IPS-18a (cell line): ENCODE measurements around the gene HID1.
A peak's percentile ranks its signal among the peaks of the same experiment; 100 is the strongest.
"Not testable (repeated sequence)": the region's sequence is repeated elsewhere in the genome, so short reads cannot be mapped to it uniquely, and the experiment has no call there.

Source experiments
- H3K27ac ChIP-seq: one replicate; pipeline ENCODE4 v1.5.1; 2013; ENCODE audit warnings: low read length
- H3K27me3 ChIP-seq: one replicate; pipeline ENCODE4 v1.6.1; 2013; ENCODE audit warnings: mild to moderate bottlenecking, low read length; ENCODE audit not compliant: control insufficient read depth, insufficient read depth
- H3K36me3 ChIP-seq: one replicate; pipeline ENCODE4 v1.6.1; 2013; ENCODE audit warnings: low read depth, low read length; ENCODE audit not compliant: control insufficient read depth
- H3K4me1 ChIP-seq: one replicate; pipeline ENCODE4 v1.6.1; 2013; ENCODE audit warnings: low read depth, low read length; ENCODE audit not compliant: control insufficient read depth
- H3K4me3 ChIP-seq: one replicate; pipeline ENCODE4 v1.5.1; 2013; ENCODE audit warnings: low read length
- H3K9ac ChIP-seq: one replicate; pipeline ENCODE4 v1.6.1; 2013; ENCODE audit warnings: mild to moderate bottlenecking, low read length, moderate library complexity
- H3K9me3 ChIP-seq: one replicate; pipeline ENCODE4 v1.6.1; 2013; ENCODE audit warnings: low read depth, low read length; ENCODE audit not compliant: control insufficient read depth

HID1 gene

GRCh38 chr17:74995847-74996246 lies 23.3 kb upstream of the HID1 start:
- no peaks in the 10 kb centered on the region for H3K4me1 ChIP-seq
- no peak overlapping the region for H3K4me3 ChIP-seq

GRCh38 chr17:74994440-74994839 lies 21.9 kb upstream of the HID1 start:
- no peak overlapping the region for H3K27ac ChIP-seq
- H3K9me3 ChIP-seq: no peaks in the 10 kb centered on the region
- no peaks in the 10 kb centered on the region for H3K4me1 ChIP-seq
- peaks cover 2% of the 10 kb centered on the region for H3K36me3 ChIP-seq
- H3K4me3 ChIP-seq: no peak overlapping the region
- no peaks in the 10 kb centered on the region for H3K27me3 ChIP-seq
- H3K9ac ChIP-seq: no peak overlapping the region

More at GRCh38 chr17:74995847-74996246, 23.3 kb upstream of the HID1 start:
- H3K27me3 ChIP-seq: no peaks in the 10 kb centered on the region
- H3K27ac ChIP-seq: no peak overlapping the region
- H3K9me3 ChIP-seq: no peaks in the 10 kb centered on the region
- no peak overlapping the region for H3K9ac ChIP-seq
- H3K36me3 ChIP-seq: peaks cover 5% of the 10 kb centered on the region

- no peaks in the 10 kb centered on the region for H3K9me3 ChIP-seq
- no peak overlapping the region for H3K9ac ChIP-seq
- peaks cover 7% of the 10 kb centered on the region for H3K4me1 ChIP-seq
- no peak overlapping the region for H3K4me3 ChIP-seq
- no peaks in the 10 kb centered on the region for H3K36me3 ChIP-seq
- H3K27ac ChIP-seq: no peak overlapping the region
- H3K27me3 ChIP-seq: no peaks in the 10 kb centered on the region
Measured at GRCh38 chr17:74992223-74992622, 19.7 kb upstream of the HID1 start.

- no peaks in the 10 kb centered on the region for H3K9me3 ChIP-seq
- H3K4me3 ChIP-seq: no peak overlapping the region
- peaks cover 10% of the 10 kb centered on the region for H3K4me1 ChIP-seq
- H3K36me3 ChIP-seq: no peaks in the 10 kb centered on the region
- no peak overlapping the region for H3K9ac ChIP-seq
- no peak overlapping the region for H3K27ac ChIP-seq
- no peaks in the 10 kb centered on the region for H3K27me3 ChIP-seq
Measured at GRCh38 chr17:74990581-74991105, 18.1 kb upstream of the HID1 start.

GRCh38 chr17:74987909-74988711 lies 15.6 kb upstream of the HID1 start:
- no peaks in the 10 kb centered on the region for H3K9me3 ChIP-seq
- no peak overlapping the region for H3K27ac ChIP-seq

GRCh38 chr17:74987418-74987908 lies 14.9 kb upstream of the HID1 start, which contains the start of gene CDR2L:
Gene CDR2L (plus strand): TSS chr17:74987632. CDS start chr17:74988044, 412 bp downstream.
- H3K9ac ChIP-seq: peak within 1 kb of the TSS; percentile 70

More at GRCh38 chr17:74987909-74988711, 15.6 kb upstream of the HID1 start:
- Histone ChIP-seq H3K36me3 (no peaks in the 10 kb centered on the region), H3K4me3 (peak overlapping the region; percentile 88), H3K9ac (peak overlapping the region; percentile 70), H3K27me3 (no peaks in the 10 kb centered on the region), H3K4me1 (peaks cover 10% of the 10 kb centered on the region)

GRCh38 chr17:74986206-74986576 lies 13.6 kb upstream of the HID1 start:
- H3K27ac ChIP-seq: no peak overlapping the region
- H3K9me3 ChIP-seq: no peaks in the 10 kb centered on the region
- peaks cover 16% of the 10 kb centered on the region for H3K4me1 ChIP-seq
- no peaks in the 10 kb centered on the region for H3K27me3 ChIP-seq
- H3K4me3 ChIP-seq: no peak overlapping the region
- H3K36me3 ChIP-seq: no peaks in the 10 kb centered on the region
- no peak overlapping the region for H3K9ac ChIP-seq

More at GRCh38 chr17:74987418-74987908, 14.9 kb upstream of the HID1 start, which contains the start of gene CDR2L:
- Histone ChIP-seq H3K27ac (no peak within 1 kb of the TSS), H3K4me3 (peak within 1 kb of the TSS; percentile 88), H3K9me3 (no peaks in the 10 kb centered on the region), H3K27me3 (no peaks in the 10 kb centered on the region), H3K36me3 (no peaks in the 10 kb centered on the region), H3K4me1 (peaks cover 10% of the 10 kb centered on the region)

- H3K4me1 ChIP-seq, H3K27me3 ChIP-seq, H3K36me3 ChIP-seq, H3K9me3 ChIP-seq, H3K27ac ChIP-seq: not testable (repeated sequence)
- H3K9ac ChIP-seq: peak overlapping the region; percentile 76
- peak overlapping the region; percentile 92 for H3K4me3 ChIP-seq
Measured at GRCh38 chr17:74982663-74983313, 10.2 kb upstream of the HID1 start.

- no peaks in the 10 kb centered on the region for H3K27me3 ChIP-seq
- H3K4me1 ChIP-seq: peaks cover 9% of the 10 kb centered on the region
- H3K9ac ChIP-seq: peak overlapping the region; percentile 76
- no peak overlapping the region for H3K27ac ChIP-seq
- no peaks in the 10 kb centered on the region for H3K36me3 ChIP-seq
- no peaks in the 10 kb centered on the region for H3K9me3 ChIP-seq
- peak overlapping the region; percentile 92 for H3K4me3 ChIP-seq
Measured at GRCh38 chr17:74981979-74982662, 9.6 kb upstream of the HID1 start.

GRCh38 chr17:74981318-74981978 lies 8.9 kb upstream of the HID1 start:
- no peak overlapping the region for H3K27ac ChIP-seq
- no peaks in the 10 kb centered on the region for H3K27me3 ChIP-seq
- H3K9me3 ChIP-seq: no peaks in the 10 kb centered on the region
- peak overlapping the region; percentile 92 for H3K4me3 ChIP-seq
- peak overlapping the region; percentile 76 for H3K9ac ChIP-seq
- peaks cover 6% of the 10 kb centered on the region for H3K4me1 ChIP-seq
- H3K36me3 ChIP-seq: no peaks in the 10 kb centered on the region
